HFFc6 (cell line): ENCODE results near the gene SSMEM1. TPM values are rescaled to one million over a fixed set of nuclear protein-coding genes. Genes with fewer than 3 reads are reported as not detected.
"Not testable (repeated sequence)": the region's sequence is repeated elsewhere in the genome, so short reads cannot be mapped to it uniquely, and the experiment has no call there.

Source experiments
- DNase-seq: peaks from one replicate; pipeline ENCODE4 v3.0.0-alpha.2; 2018
- H3K27ac Mint-ChIP-seq: 2 replicates; pipeline ENCODE4 v1.8.0; 2020; ENCODE audit warnings: mild to moderate bottlenecking, mixed read lengths
- H3K27me3 Mint-ChIP-seq: 2 replicates; pipeline ENCODE4 v1.8.0; 2021; ENCODE audit warnings: mild to moderate bottlenecking, moderate library complexity, mixed read lengths; ENCODE audit not compliant: insufficient read depth
- H3K36me3 Mint-ChIP-seq: 2 replicates; pipeline ENCODE4 v1.8.0; 2021; ENCODE audit warnings: low read depth, mixed read lengths
- H3K4me1 Mint-ChIP-seq: 2 replicates; pipeline ENCODE4 v1.8.0; 2020; ENCODE audit warnings: low read depth, mixed read lengths
- H3K4me3 Mint-ChIP-seq: 2 replicates; pipeline ENCODE4 v1.8.0; 2020; ENCODE audit warnings: mild to moderate bottlenecking, moderate library complexity, mixed read lengths
- H3K9me3 Mint-ChIP-seq: 2 replicates; pipeline ENCODE4 v1.8.0; 2020; ENCODE audit warnings: mild to moderate bottlenecking, mixed read lengths
- total RNA-seq, 6 experiments: library from RNA; stranded (reverse); fragmentation: NEBNext Ultra II Directional; extraction: Animal tissue kit (Norgen Biotek cat#: 25700); gene quantifications; 2 replicates in 1 of 6; 3 replicates in 5 of 6; pipeline ENCODE4 v1.2.3, GENCODE V29; 2021
- TF ChIP-seq, protein P1 (sequence below): fragments of 200-600 bp; sonication (generic); IDR thresholded peaks from 2 replicates; pipeline ENCODE4 v1.5.0; 2021; ENCODE audit warnings: antibody characterized with exemption, mild to moderate bottlenecking

The SSMEM1 gene
- total RNA-seq, 6 experiments from 2014 or later, result not detected

DNA sequence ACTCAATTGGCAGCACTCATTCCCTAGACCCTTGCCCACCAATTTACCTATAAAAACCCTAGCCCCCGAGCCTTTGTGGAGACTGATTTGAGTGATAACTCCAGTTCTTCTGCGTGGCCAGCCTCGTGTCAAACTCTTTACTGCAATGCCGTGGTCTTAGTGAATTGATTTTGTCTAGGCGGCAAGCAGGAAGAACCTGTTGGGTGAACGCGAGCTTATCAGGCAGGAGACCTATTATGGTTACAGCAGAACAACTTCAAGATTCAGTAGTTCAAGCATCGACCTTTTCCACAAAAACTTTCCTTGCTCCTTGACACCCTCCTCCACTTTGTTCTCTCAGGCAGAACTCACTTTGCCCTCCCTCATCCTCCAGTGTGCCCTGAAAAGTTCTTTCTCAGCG is 12.2 kb downstream of the SSMEM1 start:
- no peaks in the 10 kb centered on the region for H3K9me3 Mint-ChIP-seq
- H3K27me3 Mint-ChIP-seq, result peaks cover 22% of the 10 kb centered on the region
- no peaks in the 10 kb centered on the region for H3K36me3 Mint-ChIP-seq
- H3K27ac Mint-ChIP-seq, result no peak overlapping the region
- TF ChIP-seq, protein P1, sequence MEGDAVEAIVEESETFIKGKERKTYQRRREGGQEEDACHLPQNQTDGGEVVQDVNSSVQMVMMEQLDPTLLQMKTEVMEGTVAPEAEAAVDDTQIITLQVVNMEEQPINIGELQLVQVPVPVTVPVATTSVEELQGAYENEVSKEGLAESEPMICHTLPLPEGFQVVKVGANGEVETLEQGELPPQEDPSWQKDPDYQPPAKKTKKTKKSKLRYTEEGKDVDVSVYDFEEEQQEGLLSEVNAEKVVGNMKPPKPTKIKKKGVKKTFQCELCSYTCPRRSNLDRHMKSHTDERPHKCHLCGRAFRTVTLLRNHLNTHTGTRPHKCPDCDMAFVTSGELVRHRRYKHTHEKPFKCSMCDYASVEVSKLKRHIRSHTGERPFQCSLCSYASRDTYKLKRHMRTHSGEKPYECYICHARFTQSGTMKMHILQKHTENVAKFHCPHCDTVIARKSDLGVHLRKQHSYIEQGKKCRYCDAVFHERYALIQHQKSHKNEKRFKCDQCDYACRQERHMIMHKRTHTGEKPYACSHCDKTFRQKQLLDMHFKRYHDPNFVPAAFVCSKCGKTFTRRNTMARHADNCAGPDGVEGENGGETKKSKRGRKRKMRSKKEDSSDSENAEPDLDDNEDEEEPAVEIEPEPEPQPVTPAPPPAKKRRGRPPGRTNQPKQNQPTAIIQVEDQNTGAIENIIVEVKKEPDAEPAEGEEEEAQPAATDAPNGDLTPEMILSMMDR, result no peak
- H3K4me3 Mint-ChIP-seq, result no peak overlapping the region
- DNase-seq, result no peak
- H3K4me1 Mint-ChIP-seq, result peaks cover 3% of the 10 kb centered on the region

DNA sequence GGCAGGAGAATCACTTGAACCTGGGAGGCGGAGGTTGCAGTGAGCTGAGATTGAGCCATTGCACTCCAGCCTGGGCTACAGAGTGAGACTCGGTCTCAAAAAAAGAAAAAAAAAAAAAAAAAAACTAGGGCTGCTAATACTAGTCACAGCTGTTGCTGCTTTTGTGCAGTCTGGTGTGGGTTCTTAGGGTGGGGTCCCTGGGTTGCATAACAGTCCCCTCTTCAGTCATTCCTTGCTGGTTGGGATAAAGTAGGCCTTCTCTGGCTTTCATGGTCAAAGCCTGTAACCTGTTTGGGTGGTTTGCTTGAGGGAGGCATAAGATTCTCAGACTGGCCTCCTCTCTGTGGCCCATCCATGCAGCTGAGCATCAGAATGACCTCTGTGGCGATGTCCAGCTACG is 14.1 kb downstream of the SSMEM1 start:
- Mint-ChIP-seq H3K4me1 (peaks cover 7% of the 10 kb centered on the region), H3K27ac (no peak overlapping the region), H3K27me3 (peaks cover 18% of the 10 kb centered on the region), H3K36me3 (no peaks in the 10 kb centered on the region), H3K4me3 (no peak overlapping the region), H3K9me3 (no peaks in the 10 kb centered on the region)
- TF ChIP-seq, protein P1, result no peak
- DNase-seq, result no peak

DNA sequence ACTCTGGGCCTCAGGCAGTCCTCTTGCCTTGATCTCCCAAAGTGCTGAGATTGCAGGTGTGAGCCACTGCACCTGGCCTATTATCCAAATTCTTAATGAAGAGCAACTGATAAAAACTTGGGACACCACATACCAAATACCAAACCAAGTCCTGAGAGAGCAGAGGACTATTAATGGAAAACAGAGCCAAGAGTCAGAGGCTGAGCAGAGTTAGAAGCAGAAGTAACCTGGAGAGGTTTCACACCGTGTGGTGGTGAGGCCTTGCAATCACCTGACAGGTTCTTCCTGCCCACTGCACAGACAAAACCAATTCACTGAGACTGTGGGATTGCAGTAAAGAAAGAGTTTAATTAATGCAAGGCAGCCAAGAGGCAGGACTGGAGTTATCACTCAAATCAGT is 16.0 kb downstream of the SSMEM1 start:
- DNase-seq, result no peak
- Mint-ChIP-seq H3K27me3 (peaks cover 21% of the 10 kb centered on the region), H3K4me1 (peaks cover 7% of the 10 kb centered on the region), H3K9me3 (no peaks in the 10 kb centered on the region), H3K36me3 (no peaks in the 10 kb centered on the region), H3K27ac (no peak overlapping the region), H3K4me3 (no peak overlapping the region)
- TF ChIP-seq, protein P1, result no peak

DNA sequence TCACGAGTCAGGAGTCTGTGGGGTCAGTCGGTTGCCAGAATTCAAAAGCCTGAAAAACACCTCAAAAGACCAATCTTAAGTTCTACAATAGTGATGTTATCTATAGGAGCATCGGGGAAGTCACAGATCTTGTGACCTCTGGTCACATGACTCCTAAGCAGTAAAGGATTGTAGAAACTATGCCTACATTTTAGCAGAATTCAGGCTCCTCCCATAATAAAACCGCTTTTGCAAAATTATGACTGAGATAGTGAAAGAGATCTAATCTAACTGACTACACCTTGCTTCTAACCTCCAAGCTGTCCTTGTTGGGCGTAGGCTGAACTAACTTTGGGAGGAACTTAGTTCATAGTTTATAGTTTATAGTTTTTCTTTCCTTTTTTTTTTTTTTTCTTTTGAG is 16.6 kb downstream of the SSMEM1 start:
- DNase-seq, result no peak
- H3K36me3 Mint-ChIP-seq, result no peaks in the 10 kb centered on the region
- peaks cover 7% of the 10 kb centered on the region for H3K4me1 Mint-ChIP-seq
- TF ChIP-seq, protein P1, result no peak
- H3K27me3 Mint-ChIP-seq, result peaks cover 27% of the 10 kb centered on the region
- H3K4me3 Mint-ChIP-seq, result no peak overlapping the region
- H3K9me3 Mint-ChIP-seq, result no peaks in the 10 kb centered on the region
- no peak overlapping the region for H3K27ac Mint-ChIP-seq

DNA sequence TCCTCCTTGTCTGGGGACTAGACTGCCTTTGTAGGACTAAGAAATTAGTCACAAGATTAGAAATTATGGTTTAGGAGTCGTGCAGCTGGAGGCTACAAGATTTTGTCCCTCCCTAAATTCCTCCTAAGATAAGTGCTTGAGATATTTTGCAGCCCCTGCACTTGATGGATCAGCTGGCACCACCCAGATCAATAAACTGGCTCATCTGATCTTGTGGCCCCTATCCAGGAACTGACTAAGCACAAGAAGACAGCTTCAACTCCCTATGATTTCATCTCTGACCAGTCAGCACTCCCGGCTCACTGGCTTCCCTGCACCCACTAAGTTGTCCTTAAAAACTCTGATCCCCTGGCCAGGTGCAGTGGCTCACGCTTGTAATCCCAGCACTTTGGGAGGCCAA is 17.3 kb downstream of the SSMEM1 start:
- H3K4me1 Mint-ChIP-seq, H3K36me3 Mint-ChIP-seq, H3K9me3 Mint-ChIP-seq, H3K4me3 Mint-ChIP-seq, H3K27ac Mint-ChIP-seq: not testable (repeated sequence)
- H3K27me3 Mint-ChIP-seq, result peaks cover 23% of the 10 kb centered on the region
- DNase-seq, result peak; percentile 10

DNA sequence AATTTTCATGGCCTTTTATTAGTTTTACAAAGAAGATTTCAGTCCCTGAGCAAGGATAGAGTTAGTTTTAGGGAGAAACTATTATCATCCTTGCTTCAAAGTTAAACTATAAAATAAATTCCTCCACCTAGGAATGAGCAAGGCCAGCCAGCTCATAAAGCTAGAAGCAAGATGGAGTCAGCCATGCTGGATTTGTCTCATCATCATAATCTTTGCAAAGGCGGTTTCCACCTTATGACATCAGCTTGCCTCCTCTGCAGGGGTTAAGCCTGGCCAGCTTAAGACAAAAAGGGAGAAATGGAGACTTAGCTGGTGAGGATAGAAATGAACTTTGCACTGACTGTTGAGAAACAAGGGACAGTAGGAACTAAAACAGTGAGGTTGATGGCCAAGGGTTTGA is 18.7 kb downstream of the SSMEM1 start:
- Mint-ChIP-seq H3K27ac (no peak overlapping the region), H3K4me3 (no peak overlapping the region), H3K27me3 (peaks cover 16% of the 10 kb centered on the region), H3K9me3 (no peaks in the 10 kb centered on the region; the same call in 1 of the 2 replicates), H3K4me1 (peaks cover 7% of the 10 kb centered on the region), H3K36me3 (no peaks in the 10 kb centered on the region)
- DNase-seq, result no peak
- TF ChIP-seq, protein P1, result no peak
